Activated CD8-positive, alpha-beta memory T cell treated with anti-CD3 and anti-CD28 coated beads for 36 hours (primary cell): Measurements from ENCODE around the gene RUFY1. TPM values are rescaled to one million over a fixed set of nuclear protein-coding genes. Genes with fewer than 3 reads are reported as not detected.

Experiments
- CTCF ChIA-PET: fragments of 350-600 bp; sonication (Branson Sonifier 250); formaldehyde crosslinking; loops from one replicate; lab custom pipeline; 2021; ENCODE audit warnings: antibody characterized with exemption; lab: Charles Lee
- POLR2A ChIA-PET: fragments of 350-600 bp; sonication (Branson Sonifier 250); formaldehyde crosslinking; loops from one replicate; lab custom pipeline; 2021; ENCODE audit warnings: antibody characterized with exemption; lab: Charles Lee
- total RNA-seq, 2 experiments: library from RNA; stranded (reverse); gene quantifications; one replicate each; pipeline ENCODE4 v1.2.3, GENCODE V29; 2021

Gene RUFY1
- total RNA-seq, 2 experiments from 2014 or later: 35.0 to 36.9 TPM

GRCh38 chr5:179599100-179599499 is 48.7 kb downstream of the RUFY1 start:
- CTCF ChIA-PET: interaction anchor here (0.6 to 1.3 kb wide), 2 partner anchors 22 to 694 kb away, joined by 3 read pairs; no protein-coding TSS in a partner anchor
- POLR2A ChIA-PET: no interaction called here

GRCh38 chr5:179599566-179599965 is 49.2 kb downstream of the RUFY1 start:
- ChIA-PET POLR2A (no interaction called here), CTCF (interaction anchor here (0.6 to 1.3 kb wide), 2 partner anchors 21 to 693 kb away, joined by 3 read pairs; no protein-coding TSS in a partner anchor)

- ChIA-PET POLR2A (no interaction called here), CTCF (interaction anchor here (0.7 kb wide), 1 partner anchor 163 kb away, joined by 5 read pairs; no protein-coding TSS in a partner anchor)
Measured at GRCh38 chr5:179599973-179600372, 49.6 kb downstream of the RUFY1 start.

GRCh38 chr5:179601871-179602625 is 51.7 kb downstream of the RUFY1 start:
- POLR2A ChIA-PET: interaction anchor here (0.5 to 0.6 kb wide), 2 partner anchors 112 to 1634 kb away, joined by 3 to 5 read pairs; no protein-coding TSS in a partner anchor
- CTCF ChIA-PET: interaction anchor here (0.7 kb wide), 1 partner anchor 161 kb away, joined by 5 read pairs; no protein-coding TSS in a partner anchor

GRCh38 chr5:179603308-179603707 is 53.0 kb downstream of the RUFY1 start:
- ChIA-PET CTCF (no interaction called here), POLR2A (no interaction called here)

- ChIA-PET POLR2A (interaction anchor here (0.6 to 0.7 kb wide), 2 partner anchors 718 to 1188 kb away, joined by 3 read pairs; no protein-coding TSS in a partner anchor), CTCF (no interaction called here)
Measured at GRCh38 chr5:179605026-179605833, 54.9 kb downstream of the RUFY1 start.

- ChIA-PET POLR2A (interaction anchor here (1.8 kb wide), 1 partner anchor 17 kb away, joined by 7 read pairs; the partner anchor contains the start of gene HNRNPH1), CTCF (no interaction called here)
Measured at GRCh38 chr5:179606071-179606909, 55.9 kb downstream of the RUFY1 start.

- CTCF ChIA-PET: no interaction called here
- POLR2A ChIA-PET: interaction anchor here (1.8 kb wide), 1 partner anchor 17 kb away, joined by 7 read pairs; the partner anchor contains the start of gene HNRNPH1
Measured at GRCh38 chr5:179606910-179607159, 56.5 kb downstream of the RUFY1 start.

GRCh38 chr5:179607160-179607931 is 57.0 kb downstream of the RUFY1 start:
- ChIA-PET POLR2A (interaction anchor here (1.8 kb wide), 1 partner anchor 16 kb away, joined by 7 read pairs; the partner anchor contains the start of gene HNRNPH1), CTCF (no interaction called here)

- ChIA-PET CTCF (no interaction called here), POLR2A (interaction anchor here (1.8 kb wide), 1 partner anchor 15 kb away, joined by 7 read pairs; the partner anchor contains the start of gene HNRNPH1)
Measured at GRCh38 chr5:179608131-179608581, 57.8 kb downstream of the RUFY1 start.

- POLR2A ChIA-PET: no interaction called here
- CTCF ChIA-PET: no interaction called here
Measured at GRCh38 chr5:179609834-179610108, 59.4 kb downstream of the RUFY1 start.

GRCh38 chr5:179610109-179610902 is 60.0 kb downstream of the RUFY1 start:
- ChIA-PET CTCF (interaction anchor here (1.5 kb wide), 1 partner anchor 9 kb away, joined by 3 read pairs; no protein-coding TSS in a partner anchor), POLR2A (interaction anchor here (4.7 kb wide), 1 partner anchor 13 kb away, joined by 21 read pairs; the partner anchor contains the start of gene HNRNPH1)

- ChIA-PET CTCF (interaction anchor here (1.5 kb wide), 1 partner anchor 9 kb away, joined by 3 read pairs; no protein-coding TSS in a partner anchor), POLR2A (interaction anchor here (4.7 kb wide), 1 partner anchor 13 kb away, joined by 21 read pairs; the partner anchor contains the start of gene HNRNPH1)
Measured at GRCh38 chr5:179610903-179611265, 60.5 kb downstream of the RUFY1 start.

- ChIA-PET CTCF (interaction anchor here (0.7 to 1.3 kb wide), 2 partner anchors 11 to 552 kb away, joined by 4 to 9 read pairs; partner anchors contain the start of genes HNRNPH1 and ZNF354C), POLR2A (interaction anchor here (0.6 to 4.7 kb wide), 5 partner anchors 9 to 194 kb away, joined by 3 to 21 read pairs (median 4); partner anchors contain the start of gene HNRNPH1)
Measured at GRCh38 chr5:179612577-179613459, 62.5 kb downstream of the RUFY1 start.

GRCh38 chr5:179613460-179614071 is 63.2 kb downstream of the RUFY1 start:
- CTCF ChIA-PET: interaction anchor here (1.3 kb wide), 1 partner anchor 10 kb away, joined by 9 read pairs; the partner anchor contains the start of gene HNRNPH1
- POLR2A ChIA-PET: interaction anchor here (0.6 to 4.7 kb wide), 4 partner anchors 8 to 126 kb away, joined by 3 to 21 read pairs (median 5); partner anchors contain the start of gene HNRNPH1
